ENCODE results near the gene MBOAT2. TPM values are rescaled to one million over a fixed set of nuclear protein-coding genes. Genes with fewer than 3 reads are reported as not detected.

The MBOAT2 gene
- polyA plus RNA-seq, 3 donors: 5.1 to 9.0 (median 5.5) TPM

GRCh38 chr2:8876628-8877027, 126.9 kb downstream of the MBOAT2 start:
- H3K27me3 Mint-ChIP-seq (ENCODE audit: low read depth in 3 of 3): no peaks in the 10 kb centered on the region

GRCh38 chr2:8872821-8873432, 130.6 kb downstream of the MBOAT2 start:
- H3K4me3 ChIP-seq (replicated peaks in 1 of 3; ENCODE audit: low read depth in 2 of 3, low read length in 3 of 3): no peak overlapping the region

More at GRCh38 chr2:8876628-8877027, 126.9 kb downstream of the MBOAT2 start:
- H3K4me3 Mint-ChIP-seq: no peak overlapping the region
- H3K36me3 ChIP-seq (replicated peaks in 1 of 2; ENCODE audit: control insufficient read depth in 1 of 2, insufficient read depth in 2 of 2, low read length in 2 of 2): peaks cover 21 to 54% of the 10 kb centered on the region in 2 donors
- peak overlapping the region in 1 of 7 donors; percentile 56 for H3K27ac Mint-ChIP-seq
- H4K20me1 ChIP-seq (ENCODE audit: insufficient read depth, low read length): no peaks in the 10 kb centered on the region
- peaks cover 40 to 48% of the 10 kb centered on the region in 2 donors for H3K36me3 Mint-ChIP-seq
- H3K4me1 ChIP-seq (ENCODE audit: control insufficient read depth in 1 of 2, insufficient read depth in 2 of 2, low read length in 2 of 2): no peaks in the 10 kb centered on the region
- H2AFZ ChIP-seq (ENCODE audit: insufficient read depth, low read depth, low read length, poor library complexity, severe bottlenecking): no peak overlapping the region
- no peaks in the 10 kb centered on the region for H3K79me2 ChIP-seq (ENCODE audit: insufficient read depth, low read length)
- no peak overlapping the region for H3K27ac ChIP-seq (ENCODE audit: low read depth in 1 of 2, low read length in 2 of 2)
- no peak for TF ChIP-seq CTCF (IDR thresholded peaks at IDR 0.05)
- peaks cover 0 to 1% (median 0%) of the 10 kb centered on the region in 7 donors for H3K9me3 Mint-ChIP-seq
- intact Hi-C loops (cut with micrococcal nuclease): no loop called here
- H3K4me3 ChIP-seq (replicated peaks in 1 of 3; ENCODE audit: low read depth in 2 of 3, low read length in 3 of 3): no peak overlapping the region
- H3K27me3 ChIP-seq (ENCODE audit: control insufficient read depth in 2 of 2, insufficient read depth in 2 of 2, low read length in 2 of 2): no peaks in the 10 kb centered on the region
- H3K9me3 ChIP-seq (replicated peaks in 1 of 2; ENCODE audit: control insufficient read depth in 1 of 2, insufficient read depth in 1 of 2, low read length in 2 of 2): no peaks in the 10 kb centered on the region
- no peak for DNase-seq
- peaks cover 3% of the 10 kb centered on the region for H3K4me1 Mint-ChIP-seq
- H3K9ac ChIP-seq (ENCODE audit: insufficient read depth, low read length, poor library complexity, severe bottlenecking): no peak overlapping the region
- H3K4me2 ChIP-seq (replicated peaks; ENCODE audit: extremely low read depth, low read length, poor library complexity, severe bottlenecking): no peak overlapping the region

More at GRCh38 chr2:8872821-8873432, 130.6 kb downstream of the MBOAT2 start:
- peaks cover 0 to 1% (median 0%) of the 10 kb centered on the region in 7 donors for H3K9me3 Mint-ChIP-seq
- H3K4me2 ChIP-seq (replicated peaks; ENCODE audit: extremely low read depth, low read length, poor library complexity, severe bottlenecking): no peak overlapping the region
- intact Hi-C loops (cut with micrococcal nuclease): no loop called here
- H3K27me3 ChIP-seq (ENCODE audit: control insufficient read depth in 2 of 2, insufficient read depth in 2 of 2, low read length in 2 of 2): no peaks in the 10 kb centered on the region
- no peak overlapping the region for H3K4me3 Mint-ChIP-seq
- TF ChIP-seq CTCF (IDR thresholded peaks at IDR 0.05): peak; percentile 70
- no peak overlapping the region for H3K27ac Mint-ChIP-seq
- WGBS (ENCODE audit: insufficient coverage): 79% methylated on average over 5 of the region's 11 CpGs
- no peak overlapping the region for H3K27ac ChIP-seq (ENCODE audit: low read depth in 1 of 2, low read length in 2 of 2)
- DNase-seq: peak in 2 of 3 donors; percentile 11 to 27
- H3K4me1 ChIP-seq (ENCODE audit: control insufficient read depth in 1 of 2, insufficient read depth in 2 of 2, low read length in 2 of 2): no peaks in the 10 kb centered on the region
- H4K20me1 ChIP-seq (ENCODE audit: insufficient read depth, low read length): no peaks in the 10 kb centered on the region
- H3K4me1 Mint-ChIP-seq: peaks cover 3% of the 10 kb centered on the region
- peaks cover 15 to 37% of the 10 kb centered on the region in 2 donors for H3K36me3 ChIP-seq (replicated peaks in 1 of 2; ENCODE audit: control insufficient read depth in 1 of 2, insufficient read depth in 2 of 2, low read length in 2 of 2)
- no peaks in the 10 kb centered on the region for H3K9me3 ChIP-seq (replicated peaks in 1 of 2; ENCODE audit: control insufficient read depth in 1 of 2, insufficient read depth in 1 of 2, low read length in 2 of 2)
- H3K27me3 Mint-ChIP-seq (ENCODE audit: low read depth in 3 of 3): no peaks in the 10 kb centered on the region
- H3K9ac ChIP-seq (ENCODE audit: insufficient read depth, low read length, poor library complexity, severe bottlenecking): no peak overlapping the region
- H3K79me2 ChIP-seq (ENCODE audit: insufficient read depth, low read length): no peaks in the 10 kb centered on the region
- no peak overlapping the region for H2AFZ ChIP-seq (ENCODE audit: insufficient read depth, low read depth, low read length, poor library complexity, severe bottlenecking)
- H3K36me3 Mint-ChIP-seq: peaks cover 21 to 32% of the 10 kb centered on the region in 2 donors

Measured in CD14-positive monocyte (primary cell).